T-helper 1 cell treated with Interleukin-12 subunit alpha and Interleukin-12 subunit beta and Interleukin-4 antibody, amounts not matched to agents 30 ng/mL and 1 ng/mL, for 36 hours (primary cell): ENCODE measurements around the gene RPL9. TPM values are rescaled to one million over a fixed set of nuclear protein-coding genes. Genes with fewer than 3 reads are reported as not detected.

Experiments
- intact Hi-C: fragments of 100-400 bp; cut with micrococcal nuclease; formaldehyde crosslinking; loops from one replicate; pipeline ENCODE4 v1.15.1; 2024
- total RNA-seq: library from RNA; stranded (reverse); gene quantifications from 2 replicates; pipeline ENCODE4 v1.2.3, GENCODE V29; 2022

Gene RPL9
- total RNA-seq, 1 donor from 2014 or later, result 1,226 TPM

- intact Hi-C loops, result no loop called here
Observed at GRCh38 chr4:39467464-39467863, 8.7 kb upstream of the RPL9 start.

- intact Hi-C loops, result no loop called here
Observed at GRCh38 chr4:39466747-39467146, 8.0 kb upstream of the RPL9 start.

DNA sequence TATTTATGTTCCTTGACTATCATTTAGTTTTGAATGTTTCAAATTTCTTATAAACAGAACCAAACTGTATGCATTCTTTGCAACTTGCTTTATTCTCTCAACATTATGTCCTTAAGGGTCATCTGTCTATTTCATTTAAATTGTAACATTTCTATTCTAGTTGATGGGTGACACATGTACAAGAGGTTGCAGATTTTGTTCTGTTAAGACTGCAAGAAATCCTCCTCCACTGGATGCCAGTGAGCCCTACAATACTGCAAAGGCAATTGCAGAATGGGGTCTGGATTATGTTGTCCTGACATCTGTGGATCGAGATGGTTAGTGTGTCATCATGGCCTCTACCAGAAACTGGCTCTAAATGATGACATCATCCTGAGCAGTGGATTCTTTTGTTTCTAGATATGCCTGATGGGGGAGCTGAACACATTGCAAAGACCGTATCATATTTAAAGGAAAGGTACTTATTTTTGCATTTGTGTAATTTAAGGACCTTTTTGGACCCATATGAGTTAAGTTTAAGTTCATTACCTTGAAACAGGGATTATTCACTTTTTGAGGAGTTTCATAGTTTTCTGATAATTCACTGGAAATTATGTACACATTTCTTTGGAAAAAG lies 6.3 kb upstream of the RPL9 start:
- intact Hi-C loops, result no loop called here

GRCh38 chr4:39458161-39458504 lies 589 bp downstream of the RPL9 start:
- intact Hi-C loops, result loop anchor here (1.0 to 5.0 kb wide), 7 partner anchors 69 to 849 kb away; partner anchors contain the start of genes RHOH, TLR1 and UGDH

- intact Hi-C loops, result loop anchor here (5.0 kb wide), 4 partner anchors 555 to 850 kb away; partner anchors contain the start of gene RHOH
Observed at GRCh38 chr4:39456946-39457763, 1.6 kb downstream of the RPL9 start.

DNA sequence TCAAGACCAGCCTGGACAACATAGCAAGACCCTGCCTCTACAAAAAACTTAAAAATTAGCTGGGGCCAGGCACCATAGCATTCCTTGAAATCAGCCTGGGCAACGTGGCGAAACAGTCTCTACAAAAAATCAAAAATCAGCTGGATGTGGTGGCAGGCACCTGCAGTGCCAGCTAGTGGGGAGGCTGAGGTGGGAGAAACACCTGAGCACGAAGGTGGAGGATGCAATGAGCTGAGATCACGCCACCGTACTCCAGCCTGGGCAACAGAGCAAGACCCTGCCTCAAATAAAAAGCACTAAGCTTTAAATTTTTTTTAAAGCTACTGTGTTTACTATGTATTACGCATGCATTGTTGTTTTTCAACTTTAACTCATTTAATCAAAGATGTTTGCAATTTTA lies 3.2 kb downstream of the RPL9 start:
- intact Hi-C loops, result loop anchor here (5.0 kb wide), 4 partner anchors 553 to 852 kb away; partner anchors contain the start of gene RHOH

DNA sequence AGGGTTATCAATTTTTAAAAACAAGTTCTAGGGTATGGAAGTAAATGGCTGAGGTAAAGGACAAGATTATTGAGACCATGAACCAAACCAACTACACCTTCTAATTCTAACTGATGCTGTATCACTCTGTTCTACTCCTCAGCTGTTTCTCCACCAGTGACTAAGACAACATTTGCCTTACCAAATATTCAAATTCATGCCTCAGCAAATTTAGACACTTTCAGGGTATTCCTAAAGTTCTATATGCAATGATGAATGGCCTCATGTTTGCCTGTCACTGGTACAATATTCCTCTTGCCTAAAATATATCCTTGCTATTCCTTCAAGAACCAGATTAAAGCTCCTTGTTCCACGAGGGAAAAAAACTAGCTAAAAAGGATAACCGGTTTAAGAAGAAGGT lies 5.0 kb downstream of the RPL9 start:
- intact Hi-C loops, result no loop called here

- intact Hi-C loops, result no loop called here
Observed at GRCh38 chr4:39452860-39453587, 5.7 kb downstream of the RPL9 start.

DNA sequence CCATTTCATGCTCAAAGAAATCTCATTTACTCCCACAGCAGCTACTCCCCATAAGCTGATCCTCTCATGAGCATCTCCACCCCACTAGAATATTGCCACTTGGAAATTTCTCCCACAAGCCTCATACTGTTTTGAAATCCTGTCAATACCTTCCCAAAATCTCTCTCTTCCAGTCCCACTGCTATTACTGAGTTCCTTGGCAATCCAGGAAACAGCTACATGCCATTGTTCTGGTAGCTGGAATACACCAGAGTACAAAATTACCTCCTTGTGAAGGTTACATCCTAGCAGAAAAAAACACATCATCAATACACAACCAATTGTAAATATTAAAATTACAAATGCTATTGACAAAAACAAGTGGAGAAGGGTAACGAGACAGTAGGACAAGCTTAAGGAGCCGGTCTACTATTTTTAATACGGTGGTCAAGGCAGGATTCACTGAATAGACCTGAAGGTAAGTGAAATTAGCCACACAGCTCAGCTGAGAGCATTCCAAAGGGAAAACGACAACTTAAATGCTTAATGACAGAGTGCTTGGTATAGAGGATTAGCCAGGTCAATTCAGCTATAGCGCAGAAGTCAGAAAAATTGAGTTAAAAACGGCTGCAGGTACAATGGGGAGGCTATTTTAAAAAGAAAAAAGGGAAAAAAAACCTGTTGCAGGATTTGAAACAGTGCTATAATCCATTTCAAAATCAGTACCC lies 6.4 kb downstream of the RPL9 start:
- intact Hi-C loops, result no loop called here

- intact Hi-C loops, result no loop called here
Observed at GRCh38 chr4:39451423-39452023, 7.2 kb downstream of the RPL9 start.

DNA sequence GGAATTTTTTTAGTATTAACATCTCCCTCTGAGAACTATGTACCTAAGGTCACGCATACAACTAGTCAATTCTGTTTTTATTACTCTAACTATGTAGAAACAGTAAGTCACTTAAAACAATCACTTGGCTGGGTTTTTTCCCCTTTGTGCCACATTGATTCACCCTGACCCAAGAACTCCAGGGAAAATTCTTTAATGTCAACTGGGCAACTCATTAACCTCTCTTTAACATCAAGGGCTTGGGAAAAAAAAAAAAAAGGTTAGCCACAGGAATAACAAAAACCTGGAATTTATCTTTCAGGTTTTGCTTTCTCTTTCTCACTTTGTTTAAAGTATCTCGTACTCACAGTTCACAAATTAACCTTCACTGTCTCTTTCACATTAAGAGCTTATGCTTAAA lies 8.1 kb downstream of the RPL9 start:
- intact Hi-C loops, result no loop called here

DNA sequence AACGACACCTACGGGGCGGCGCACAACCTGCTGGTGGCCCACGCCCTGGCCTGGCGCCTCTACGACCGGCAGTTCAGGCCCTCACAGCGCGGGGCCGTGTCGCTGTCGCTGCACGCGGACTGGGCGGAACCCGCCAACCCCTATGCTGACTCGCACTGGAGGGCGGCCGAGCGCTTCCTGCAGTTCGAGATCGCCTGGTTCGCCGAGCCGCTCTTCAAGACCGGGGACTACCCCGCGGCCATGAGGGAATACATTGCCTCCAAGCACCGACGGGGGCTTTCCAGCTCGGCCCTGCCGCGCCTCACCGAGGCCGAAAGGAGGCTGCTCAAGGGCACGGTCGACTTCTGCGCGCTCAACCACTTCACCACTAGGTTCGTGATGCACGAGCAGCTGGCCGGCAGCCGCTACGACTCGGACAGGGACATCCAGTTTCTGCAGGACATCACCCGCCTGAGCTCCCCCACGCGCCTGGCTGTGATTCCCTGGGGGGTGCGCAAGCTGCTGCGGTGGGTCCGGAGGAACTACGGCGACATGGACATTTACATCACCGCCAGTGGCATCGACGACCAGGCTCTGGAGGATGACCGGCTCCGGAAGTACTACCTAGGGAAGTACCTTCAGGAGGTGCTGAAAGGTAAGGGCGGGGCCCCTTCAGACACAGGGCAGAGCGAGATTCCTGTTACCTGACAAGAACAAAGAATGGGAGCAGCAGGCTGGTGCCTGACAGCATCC lies 11.7 kb downstream of the RPL9 start:
- intact Hi-C loops, result loop anchor here (2.0 kb wide), 1 partner anchor 94 kb away; no protein-coding TSS in a partner anchor

DNA sequence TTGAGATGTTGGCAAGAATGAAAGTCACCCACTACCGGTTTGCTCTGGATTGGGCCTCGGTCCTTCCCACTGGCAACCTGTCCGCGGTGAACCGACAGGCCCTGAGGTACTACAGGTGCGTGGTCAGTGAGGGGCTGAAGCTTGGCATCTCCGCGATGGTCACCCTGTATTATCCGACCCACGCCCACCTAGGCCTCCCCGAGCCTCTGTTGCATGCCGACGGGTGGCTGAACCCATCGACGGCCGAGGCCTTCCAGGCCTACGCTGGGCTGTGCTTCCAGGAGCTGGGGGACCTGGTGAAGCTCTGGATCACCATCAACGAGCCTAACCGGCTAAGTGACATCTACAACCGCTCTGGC lies 12.3 kb downstream of the RPL9 start:
- intact Hi-C loops, result loop anchor here (2.0 kb wide), 1 partner anchor 94 kb away; no protein-coding TSS in a partner anchor

DNA sequence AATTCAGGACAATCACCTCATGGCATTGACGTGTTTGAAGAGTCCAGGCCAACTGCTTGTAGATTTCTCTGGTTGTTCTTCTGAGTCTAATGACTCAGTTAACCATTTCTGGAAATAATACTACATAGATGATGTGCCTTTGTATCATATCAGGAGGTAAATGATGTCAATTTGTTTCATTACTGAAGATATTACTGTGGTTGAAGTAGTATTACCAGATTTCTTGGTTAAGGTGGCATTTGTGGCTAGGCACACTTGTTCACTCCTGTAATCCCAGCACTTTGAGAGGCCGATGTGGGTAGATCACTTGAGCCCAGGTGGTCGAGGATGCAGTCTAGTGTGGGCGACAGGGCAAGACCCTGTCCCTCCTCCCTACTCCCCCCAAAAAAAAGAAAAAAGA lies 15.7 kb downstream of the RPL9 start:
- intact Hi-C loops, result no loop called here

GRCh38 chr4:39441593-39441992 lies 17.1 kb downstream of the RPL9 start:
- intact Hi-C loops, result no loop called here

- intact Hi-C loops, result no loop called here
Observed at GRCh38 chr4:39435659-39436563, 22.8 kb downstream of the RPL9 start.

GRCh38 chr4:39433878-39434492 lies 24.7 kb downstream of the RPL9 start:
- intact Hi-C loops, result no loop called here

DNA sequence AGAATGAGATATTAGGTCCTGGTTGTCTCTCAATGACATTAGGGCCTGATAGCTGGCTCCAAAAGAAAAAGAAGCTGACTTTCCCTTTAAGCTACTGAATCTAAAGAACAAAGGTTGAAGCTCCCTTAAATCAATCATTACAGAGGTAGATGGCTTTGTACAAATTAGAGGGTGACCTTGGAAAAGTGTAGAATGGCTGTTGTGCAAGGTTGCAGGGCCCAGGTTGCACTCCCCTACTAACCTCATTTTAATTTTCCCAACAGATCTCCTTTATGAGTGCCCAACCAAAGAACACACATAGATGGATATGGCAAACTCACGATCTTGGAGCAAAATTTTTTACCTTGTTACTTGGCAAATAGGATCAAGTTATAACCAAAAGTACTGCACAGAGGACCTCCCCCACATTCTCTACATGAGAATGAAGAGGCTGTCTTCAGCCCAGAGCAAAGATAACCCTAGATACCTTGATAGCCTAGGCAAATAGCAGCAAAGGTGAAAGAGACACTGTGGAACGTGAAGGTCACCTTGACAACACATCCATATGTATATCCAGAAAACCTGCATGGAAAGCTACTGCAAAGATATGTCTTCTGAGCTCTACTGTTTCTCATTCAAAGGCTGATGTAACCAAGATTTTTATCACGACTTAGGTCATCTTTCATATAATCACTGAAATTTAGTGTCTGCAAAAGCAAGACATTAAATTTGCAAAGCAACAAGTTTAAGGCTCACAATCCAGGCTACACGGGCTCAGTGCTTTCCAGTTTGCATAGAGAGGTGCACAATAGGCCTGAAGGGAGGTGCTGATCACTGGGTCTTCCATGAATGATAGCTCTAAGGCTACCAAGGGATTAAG lies 29.0 kb downstream of the RPL9 start:
- intact Hi-C loops, result no loop called here
